CD4-positive, alpha-beta T cell treated with Interleukin-12 subunit alpha and Interleukin-12 subunit beta, for 1 hour (primary cell): Measurements from ENCODE around the gene MPHOSPH8.
A peak's percentile ranks its signal among the peaks of the same experiment; 100 is the strongest.

ENCODE experiments used
- DNase-seq: peaks from one replicate; pipeline ENCODE4 v3.0.0-alpha.2; 2020

The MPHOSPH8 gene

GRCh38 chr13:19632915-19633478, 462 bp upstream of the MPHOSPH8 start:
- no peak for DNase-seq

GRCh38 chr13:19634256-19634740, 839 bp downstream of the MPHOSPH8 start:
- DNase-seq: peak; percentile 6

DNA sequence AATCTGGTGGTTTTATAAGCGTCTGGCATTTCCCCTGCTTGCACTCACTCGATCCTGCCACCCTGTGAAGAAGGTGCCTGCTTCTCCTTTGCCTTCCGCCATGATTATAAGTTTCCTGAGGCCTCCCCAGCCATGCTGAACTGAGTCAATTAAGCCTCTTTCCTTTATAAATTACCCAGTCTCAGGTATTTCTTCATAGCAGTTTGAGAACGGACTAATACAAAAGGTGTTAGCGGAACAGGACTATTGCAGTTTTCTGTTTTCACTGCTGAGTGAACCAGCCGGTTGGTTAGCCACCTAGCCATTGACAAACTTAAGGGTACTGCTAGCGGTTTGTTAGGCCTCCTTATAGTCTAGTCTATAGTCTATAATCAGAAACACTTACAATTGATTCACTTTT, 2.5 kb downstream of the MPHOSPH8 start:
- DNase-seq: peak; percentile 5

DNA sequence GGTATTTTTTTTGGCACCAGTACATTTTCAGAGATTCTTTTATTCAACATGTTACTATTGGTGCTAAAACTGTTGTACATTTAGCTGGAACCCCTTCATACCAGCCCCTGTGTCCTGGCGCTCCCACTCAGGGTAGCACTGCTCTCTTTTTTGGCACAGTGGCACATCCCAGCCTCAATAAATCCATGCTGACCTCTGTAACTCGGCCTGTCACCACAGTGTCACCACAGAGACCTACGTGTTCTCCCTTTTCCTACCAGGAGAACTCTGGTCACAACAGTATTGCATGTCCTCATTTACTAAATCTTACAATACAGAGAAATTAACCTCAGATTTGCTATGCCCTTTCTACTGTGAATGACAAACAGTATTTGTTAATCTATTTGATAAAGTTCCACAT, 10.2 kb downstream of the MPHOSPH8 start:
- DNase-seq: no peak

- DNase-seq: no peak
Observed at GRCh38 chr13:19645000-19645399, 11.5 kb downstream of the MPHOSPH8 start.

DNA sequence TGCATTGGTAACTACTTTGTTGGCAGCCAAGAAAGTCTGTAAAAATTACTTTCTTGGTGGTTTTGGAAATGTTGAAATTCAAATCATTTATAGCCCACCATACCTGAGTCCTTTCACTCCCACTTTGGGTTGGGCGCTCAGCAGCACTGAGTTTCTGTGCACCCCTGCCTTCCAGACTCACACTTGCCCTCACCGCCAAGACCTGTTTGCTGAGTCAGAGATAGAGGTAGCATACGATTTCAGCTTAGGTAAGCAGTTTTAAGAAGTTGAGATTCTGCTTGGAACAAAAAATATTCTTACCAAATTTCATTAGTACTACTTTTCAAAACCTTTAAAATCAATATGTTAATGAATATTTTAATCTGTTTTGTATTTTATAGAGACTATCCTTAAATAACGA, 12.6 kb downstream of the MPHOSPH8 start:
- DNase-seq: no peak

DNA sequence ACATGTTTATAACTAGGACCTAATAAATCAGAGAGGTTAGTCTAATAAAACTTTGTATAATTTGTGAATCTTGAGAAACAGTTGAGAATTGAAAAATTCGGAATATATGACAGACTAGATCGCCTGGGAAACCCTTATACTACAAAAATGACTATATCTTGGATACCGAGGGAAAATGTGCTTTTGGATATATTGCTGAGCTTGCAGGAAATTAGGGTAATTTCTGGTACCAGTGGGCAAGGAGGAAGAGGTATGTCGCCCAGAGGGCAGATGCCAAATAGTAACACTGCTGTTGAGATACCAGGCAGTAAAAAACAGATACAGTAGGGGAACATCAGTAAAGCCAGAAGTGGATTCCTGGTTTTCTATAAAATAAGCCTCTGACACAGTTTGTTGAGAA, 17.3 kb downstream of the MPHOSPH8 start:
- no peak for DNase-seq

GRCh38 chr13:19657872-19658591, 24.6 kb downstream of the MPHOSPH8 start:
- no peak for DNase-seq

DNA sequence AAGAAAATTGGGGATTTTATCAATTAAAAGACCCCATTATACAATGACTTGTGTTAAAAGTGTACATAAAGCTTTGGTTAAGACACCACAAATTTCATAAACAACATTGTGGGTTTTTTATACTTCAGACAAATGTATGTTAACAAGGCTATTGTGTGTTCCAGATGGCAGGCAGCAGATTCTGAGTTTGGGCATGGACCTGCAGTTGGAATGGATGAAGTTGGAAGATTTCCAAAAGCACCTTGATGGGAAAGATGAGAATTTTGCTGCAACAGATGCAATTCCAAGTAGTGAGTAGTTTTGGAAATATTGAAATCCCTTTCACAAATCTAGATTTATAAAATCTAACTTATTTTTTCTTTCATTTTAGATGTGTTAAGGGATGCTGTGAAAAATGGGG, 25.4 kb downstream of the MPHOSPH8 start:
- no peak for DNase-seq

DNA sequence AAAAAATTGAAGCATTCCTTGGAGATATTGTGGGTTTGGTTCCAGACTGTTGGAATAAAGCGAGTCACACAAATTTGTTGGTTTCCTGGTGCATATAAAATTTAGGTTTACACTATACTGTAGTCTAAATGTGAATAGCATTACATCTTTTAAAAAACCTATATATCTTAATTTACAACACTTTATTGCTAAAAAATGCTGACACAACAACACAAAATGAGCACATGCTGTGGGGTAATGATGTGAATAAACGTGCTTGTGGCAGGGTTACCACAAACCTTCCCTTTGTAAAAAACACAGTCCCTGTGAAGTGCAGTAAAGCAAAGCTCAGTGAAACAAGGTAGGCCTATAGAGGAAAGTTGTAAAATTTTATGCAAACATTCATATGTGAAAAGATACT, 27.7 kb downstream of the MPHOSPH8 start:
- DNase-seq: no peak

GRCh38 chr13:19661561-19661960, 28.1 kb downstream of the MPHOSPH8 start:
- no peak for DNase-seq

GRCh38 chr13:19663416-19663979, 30.0 kb downstream of the MPHOSPH8 start:
- DNase-seq: no peak

DNA sequence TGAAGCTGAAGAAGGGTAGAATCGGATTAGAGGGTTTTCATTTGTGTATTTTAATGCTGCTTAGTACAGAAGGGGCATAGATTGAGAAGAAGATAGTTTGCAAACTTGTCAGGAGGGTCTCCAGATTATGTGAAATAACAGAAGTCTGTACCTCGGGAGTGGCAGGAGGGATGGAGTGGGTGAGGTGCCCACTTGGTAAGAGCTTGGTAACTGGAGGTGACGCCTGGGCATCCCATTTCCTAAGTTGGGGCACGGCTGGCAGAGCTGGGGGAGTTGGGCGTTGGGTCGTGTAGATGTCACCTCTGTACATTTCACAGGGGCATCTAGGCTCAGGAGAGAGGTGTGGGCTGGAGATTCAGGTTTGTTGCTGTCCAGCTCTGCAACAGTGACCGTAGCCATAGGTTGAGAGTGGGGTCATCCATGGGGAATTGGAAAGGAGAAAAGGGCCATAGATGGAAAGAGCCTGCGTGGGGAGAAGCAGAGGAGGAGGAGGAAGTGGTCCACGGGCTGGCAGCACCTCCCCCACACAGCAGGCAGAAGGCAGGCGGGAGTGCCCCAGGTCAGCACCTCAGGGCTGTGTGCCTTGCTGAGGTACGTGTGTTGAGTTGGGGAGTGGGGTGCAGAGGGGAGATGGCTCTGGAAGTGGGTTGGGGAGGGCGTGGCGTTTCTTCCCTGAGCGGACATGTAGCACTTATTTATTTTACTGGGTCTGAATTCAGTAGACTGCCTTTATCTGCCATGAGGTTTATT, 31.2 kb downstream of the MPHOSPH8 start:
- no peak for DNase-seq

- DNase-seq: no peak
Observed at GRCh38 chr13:19665427-19665859, 32.0 kb downstream of the MPHOSPH8 start.

GRCh38 chr13:19668778-19669177, 35.3 kb downstream of the MPHOSPH8 start:
- no peak for DNase-seq

DNA sequence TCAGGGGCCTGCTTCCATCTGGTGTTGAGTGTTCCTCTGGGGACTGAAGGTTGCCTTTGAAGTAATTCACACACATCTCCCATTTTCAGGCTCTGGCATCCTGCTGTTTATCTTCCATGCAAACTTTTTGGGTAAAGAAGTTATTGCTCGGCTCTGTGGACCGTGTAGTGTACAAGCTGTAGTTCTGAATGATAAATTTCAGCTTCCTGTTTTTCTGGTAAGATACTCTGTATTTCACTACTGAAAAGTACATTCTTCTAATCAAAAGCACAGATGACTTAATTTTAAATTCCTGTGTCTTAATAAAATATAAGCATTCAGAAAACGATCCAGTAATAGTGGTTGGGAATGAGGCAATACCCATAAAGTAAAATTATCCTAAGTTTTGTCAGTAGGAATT, 36.7 kb downstream of the MPHOSPH8 start:
- no peak for DNase-seq

DNA sequence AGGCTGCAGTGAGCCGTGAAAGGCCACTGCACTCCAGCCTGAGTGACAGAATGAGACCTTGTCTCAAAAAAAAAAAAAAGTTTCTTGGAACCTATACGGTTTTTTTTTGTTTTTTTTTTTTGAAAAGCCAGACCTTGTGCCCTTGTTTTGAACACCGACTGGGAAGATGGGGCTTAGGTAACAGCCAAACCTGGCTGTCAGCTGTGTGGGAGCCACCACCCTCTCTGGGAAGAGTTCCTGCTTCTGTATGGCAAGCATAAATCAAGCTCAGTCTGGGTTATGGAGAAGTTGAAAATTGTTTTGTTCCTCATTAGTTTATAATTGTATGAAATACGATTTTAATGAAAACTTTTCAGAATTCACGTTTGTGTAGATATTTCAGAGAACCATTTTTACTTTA, 39.5 kb downstream of the MPHOSPH8 start:
- no peak for DNase-seq

- DNase-seq: no peak
Observed at GRCh38 chr13:19673473-19674430, 40.3 kb downstream of the MPHOSPH8 start.

DNA sequence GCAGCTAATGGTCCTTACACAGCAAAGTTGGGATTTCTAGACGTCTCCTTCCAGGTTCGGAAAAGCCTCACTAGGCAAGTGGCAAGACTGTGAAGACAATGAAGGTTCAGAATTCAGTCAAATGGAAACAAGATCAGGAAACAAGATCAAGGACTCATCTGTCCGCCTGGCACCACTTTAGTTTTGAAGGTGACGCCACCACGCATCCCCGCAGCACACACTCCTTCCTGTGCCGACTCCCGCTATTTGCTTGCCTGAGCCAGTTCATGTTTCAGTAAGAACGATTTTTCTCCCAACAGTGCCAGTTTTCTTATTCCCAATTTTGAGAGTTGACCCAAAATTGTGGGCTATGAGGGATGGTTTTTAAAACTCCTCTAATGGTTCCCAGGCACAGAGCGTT, 41.4 kb downstream of the MPHOSPH8 start:
- no peak for DNase-seq

- no peak for DNase-seq
Observed at GRCh38 chr13:19676168-19676567, 42.7 kb downstream of the MPHOSPH8 start.

GRCh38 chr13:19680751-19681150, 47.3 kb downstream of the MPHOSPH8 start:
- DNase-seq: no peak

- no peak for DNase-seq
Observed at GRCh38 chr13:19681517-19681916, 48.1 kb downstream of the MPHOSPH8 start.
